Mesodermal cell (in vitro differentiated cells): ENCODE results near the gene KCNH5.

ENCODE experiments used
- H3K27ac ChIP-seq: 2 replicates; pipeline ENCODE4 v1.7.0; 2013; ENCODE audit warnings: mild to moderate bottlenecking, low read depth, low read length, moderate library complexity; ENCODE audit not compliant: severe bottlenecking
- H3K36me3 ChIP-seq: 2 replicates; pipeline ENCODE4 v1.7.1; 2013; ENCODE audit warnings: mild to moderate bottlenecking, low read length, moderate library complexity; ENCODE audit not compliant: control insufficient read depth, insufficient read depth
- H3K4me1 ChIP-seq: one replicate; pipeline ENCODE4 v1.7.1; 2013; ENCODE audit warnings: mild to moderate bottlenecking, low read length; ENCODE audit not compliant: insufficient read depth, control insufficient read depth, poor library complexity, severe bottlenecking
- H3K4me3 ChIP-seq: 2 replicates; pipeline ENCODE4 v1.7.0; 2013; ENCODE audit warnings: low read length, control low read depth, mild to moderate bottlenecking; ENCODE audit not compliant: insufficient read depth, poor library complexity, severe bottlenecking; ENCODE audit errors: extremely low read depth
- H3K9me3 ChIP-seq: 2 replicates; pipeline ENCODE4 v1.7.1; 2013; ENCODE audit warnings: mild to moderate bottlenecking, low read length, moderate library complexity; ENCODE audit not compliant: control insufficient read depth
- WGBS, 2 experiments: methylation state at CpG; one replicate each; pipeline ENCODE4 v1.1.5; 2013; ENCODE audit warnings: missing lambda C conversion rate in 2 of 2; ENCODE audit not compliant: insufficient coverage in 2 of 2; 5-methylcytosine and 5-hydroxymethylcytosine counted together

The KCNH5 gene

DNA sequence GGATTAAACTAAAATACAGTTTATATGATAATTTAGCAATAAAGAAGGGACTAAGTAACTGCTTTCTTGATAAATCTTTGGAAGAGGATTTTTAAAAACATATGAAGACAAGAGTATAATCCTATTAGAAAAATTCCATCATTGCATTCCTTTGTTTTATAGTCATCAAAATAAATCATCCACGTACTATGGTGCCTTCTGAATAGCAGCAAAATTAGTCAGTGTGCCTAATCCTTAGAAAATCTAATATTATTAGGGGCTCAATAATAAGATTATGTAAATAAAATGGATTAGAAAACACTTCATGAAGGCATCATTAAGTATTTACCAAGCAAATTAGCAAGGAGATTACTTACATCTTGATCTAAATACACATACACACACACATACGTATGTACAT is 102.1 kb downstream of the KCNH5 start:
- Histone ChIP-seq H3K4me1 (no peaks in the 10 kb centered on the region), H3K36me3 (no peaks in the 10 kb centered on the region), H3K9me3 (no peaks in the 10 kb centered on the region), H3K4me3 (no peak overlapping the region), H3K27ac (no peak overlapping the region)
- no CpG with 5 or more reads among the region's 2 CpGs for WGBS, 2 experiments

DNA sequence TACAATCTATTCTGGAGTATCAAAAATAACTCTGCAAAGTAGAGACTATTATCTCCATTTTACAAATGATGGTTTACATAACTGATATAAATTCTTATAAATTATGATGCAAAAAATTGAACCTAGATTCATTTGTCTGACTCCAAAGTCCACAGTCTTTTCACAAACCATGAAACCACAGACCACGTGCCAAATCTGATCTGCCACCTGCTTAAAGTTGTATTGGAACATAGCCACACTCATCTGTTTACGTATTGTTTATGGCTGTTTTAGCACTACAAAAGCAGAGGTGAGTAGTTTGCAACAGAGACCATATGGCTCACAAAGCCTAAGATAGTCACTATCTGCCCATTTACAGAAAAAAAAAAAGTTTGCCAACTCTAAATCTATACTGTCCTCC is 105.3 kb downstream of the KCNH5 start:
- no peak overlapping the region for H3K27ac ChIP-seq
- WGBS, 2 experiments = 50% methylated on average over 2 of the region's 2 CpGs

DNA sequence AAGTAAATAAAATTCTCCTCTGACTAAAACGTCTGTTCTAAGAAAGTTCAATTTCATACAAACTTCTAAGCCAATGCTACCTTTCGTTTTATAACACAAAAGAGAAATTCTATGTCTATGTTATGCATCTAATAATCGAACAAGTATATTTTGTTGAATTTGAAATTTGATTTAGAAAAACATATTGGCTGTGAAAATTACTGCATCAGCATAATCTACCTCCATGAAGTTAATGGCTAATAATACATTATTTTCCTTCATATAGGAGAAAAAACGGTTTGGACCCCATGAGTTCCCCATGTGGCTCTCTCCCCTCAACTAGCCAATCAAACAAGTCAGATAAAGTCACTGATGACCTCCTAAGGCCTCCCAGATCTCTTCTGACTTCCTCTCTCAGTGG is 106.5 kb downstream of the KCNH5 start:
- Histone ChIP-seq H3K9me3 (no peaks in the 10 kb centered on the region), H3K27ac (no peak overlapping the region), H3K36me3 (no peaks in the 10 kb centered on the region), H3K4me3 (no peak overlapping the region), H3K4me1 (no peaks in the 10 kb centered on the region)
- 29 to 80% methylated on average over 1 of the region's 4 CpGs for WGBS, 2 experiments

More for the DNA sequence above, 105.3 kb downstream of the KCNH5 start:
- no peaks in the 10 kb centered on the region for H3K9me3 ChIP-seq
- no peaks in the 10 kb centered on the region for H3K36me3 ChIP-seq
- H3K4me3 ChIP-seq = no peak overlapping the region
- H3K4me1 ChIP-seq = no peaks in the 10 kb centered on the region

DNA sequence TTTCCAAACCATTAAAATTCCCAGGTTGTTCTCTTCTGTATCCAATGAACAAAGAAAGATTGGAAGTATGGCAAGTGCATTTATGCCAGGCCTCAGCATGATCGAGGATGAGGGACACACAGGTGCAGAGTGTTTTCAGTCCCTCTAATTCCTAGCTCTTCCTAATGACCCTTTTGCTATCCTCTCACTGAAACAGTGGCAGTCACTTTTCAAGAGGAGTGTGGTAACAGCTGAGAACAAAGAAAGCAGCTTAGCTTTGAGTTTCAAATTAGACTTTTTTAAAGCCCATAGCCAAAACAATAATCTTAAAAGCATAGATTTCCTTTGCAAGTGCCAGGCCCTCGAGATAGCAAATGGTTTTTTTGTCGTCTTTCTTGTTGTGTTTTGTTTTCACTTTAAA is 110.8 kb downstream of the KCNH5 start:
- H3K36me3 ChIP-seq = no peaks in the 10 kb centered on the region
- H3K4me3 ChIP-seq = no peak overlapping the region
- H3K4me1 ChIP-seq = no peaks in the 10 kb centered on the region
- no peak overlapping the region for H3K27ac ChIP-seq
- no peaks in the 10 kb centered on the region for H3K9me3 ChIP-seq
- 83% methylated on average over 1 of the region's 3 CpGs; no CpG with 5 or more reads in 1 of the 2 experiments for WGBS, 2 experiments

DNA sequence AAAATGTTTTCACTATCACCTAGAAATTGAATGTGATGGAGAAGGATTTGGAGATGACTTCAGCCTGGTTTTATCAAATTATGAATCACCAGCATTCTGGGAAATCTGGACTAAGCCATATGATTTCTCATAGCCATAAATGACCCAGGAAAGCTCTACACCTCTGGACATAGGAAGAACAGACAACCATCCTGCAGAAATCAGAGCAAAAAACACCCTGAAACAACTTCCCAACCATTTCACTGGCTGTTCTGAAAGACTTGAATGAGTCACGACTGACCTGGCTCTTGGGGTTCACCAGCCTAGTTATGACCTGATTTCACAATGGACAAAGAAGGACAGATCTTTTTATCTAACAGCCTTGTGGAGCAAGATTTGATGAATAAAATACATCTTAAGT is 123.8 kb downstream of the KCNH5 start:
- Histone ChIP-seq H3K9me3 (no peaks in the 10 kb centered on the region), H3K4me1 (no peaks in the 10 kb centered on the region), H3K4me3 (no peak overlapping the region), H3K27ac (no peak overlapping the region), H3K36me3 (no peaks in the 10 kb centered on the region)
- 80 to 100% methylated on average over 1 of the region's 1 CpG for WGBS, 2 experiments

DNA sequence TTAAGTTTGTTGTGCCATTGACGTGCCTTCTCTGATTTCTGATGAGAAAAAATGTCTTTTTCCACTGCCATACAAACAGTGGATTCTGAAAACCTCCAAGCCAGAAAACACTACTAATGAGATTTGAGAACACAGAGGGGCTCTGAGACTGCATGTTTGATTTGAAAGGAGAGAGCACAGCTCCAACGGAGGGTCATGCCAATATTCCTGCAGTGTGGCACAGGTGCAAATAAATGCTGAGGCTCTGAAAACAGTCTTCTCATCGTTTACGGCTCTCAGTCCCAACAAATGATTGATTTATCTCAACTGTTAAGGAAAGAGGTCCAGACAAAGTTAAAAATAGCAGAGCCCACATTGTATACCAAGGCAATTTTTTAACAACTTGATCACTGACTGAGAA is 128.7 kb downstream of the KCNH5 start:
- Histone ChIP-seq H3K36me3 (no peaks in the 10 kb centered on the region), H3K4me1 (no peaks in the 10 kb centered on the region), H3K4me3 (no peak overlapping the region), H3K9me3 (no peaks in the 10 kb centered on the region), H3K27ac (no peak overlapping the region)
- 79 to 97% methylated on average over 2 to 3 of the region's 4 CpGs for WGBS, 2 experiments

DNA sequence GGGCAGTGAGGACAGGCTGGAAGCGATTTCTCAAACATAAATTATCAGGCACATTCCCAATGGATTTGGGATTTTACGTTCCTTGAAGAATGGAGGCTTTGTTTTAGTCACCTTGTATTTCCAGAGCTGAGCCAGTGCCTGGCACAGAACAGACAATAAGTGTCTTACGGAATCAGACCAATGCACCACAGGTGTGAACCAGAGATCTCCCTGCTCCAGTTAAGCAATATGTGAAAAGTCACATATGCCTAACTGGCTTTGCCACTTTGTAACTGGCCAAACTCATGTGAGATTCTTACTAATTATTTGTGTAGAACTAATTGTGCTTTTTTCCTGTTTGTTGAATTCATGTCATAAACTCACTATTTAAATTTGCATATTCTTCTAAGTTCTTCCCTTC is 130.4 kb downstream of the KCNH5 start:
- no peaks in the 10 kb centered on the region for H3K9me3 ChIP-seq
- H3K27ac ChIP-seq = no peak overlapping the region
- H3K4me1 ChIP-seq = no peaks in the 10 kb centered on the region
- 86 to 91% methylated on average over 1 to 2 of the region's 3 CpGs for WGBS, 2 experiments
- H3K36me3 ChIP-seq = no peaks in the 10 kb centered on the region
- no peak overlapping the region for H3K4me3 ChIP-seq

DNA sequence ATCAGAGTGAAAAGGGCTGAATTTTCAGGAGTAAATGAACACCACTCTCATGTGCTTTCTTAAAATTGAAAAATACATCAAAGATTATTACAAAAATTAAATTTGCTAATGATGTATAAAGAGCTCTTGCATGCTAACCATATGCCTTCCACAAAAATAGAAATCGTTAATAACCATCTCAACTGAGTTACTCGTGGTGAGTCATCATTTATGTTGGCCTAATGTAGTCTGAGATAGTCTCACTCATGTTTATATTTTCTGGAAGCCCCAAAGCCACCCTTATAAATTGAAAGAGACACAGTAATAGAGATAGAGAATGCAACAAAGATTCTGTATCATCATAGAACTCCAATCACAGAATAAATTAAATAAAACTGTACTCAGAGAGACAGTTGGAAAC is 131.2 kb downstream of the KCNH5 start:
- H3K27ac ChIP-seq = no peak overlapping the region
- H3K36me3 ChIP-seq = no peaks in the 10 kb centered on the region
- H3K9me3 ChIP-seq = no peaks in the 10 kb centered on the region
- no CpG with 5 or more reads among the region's 2 CpGs for WGBS, 2 experiments
- H3K4me3 ChIP-seq = no peak overlapping the region
- no peaks in the 10 kb centered on the region for H3K4me1 ChIP-seq

DNA sequence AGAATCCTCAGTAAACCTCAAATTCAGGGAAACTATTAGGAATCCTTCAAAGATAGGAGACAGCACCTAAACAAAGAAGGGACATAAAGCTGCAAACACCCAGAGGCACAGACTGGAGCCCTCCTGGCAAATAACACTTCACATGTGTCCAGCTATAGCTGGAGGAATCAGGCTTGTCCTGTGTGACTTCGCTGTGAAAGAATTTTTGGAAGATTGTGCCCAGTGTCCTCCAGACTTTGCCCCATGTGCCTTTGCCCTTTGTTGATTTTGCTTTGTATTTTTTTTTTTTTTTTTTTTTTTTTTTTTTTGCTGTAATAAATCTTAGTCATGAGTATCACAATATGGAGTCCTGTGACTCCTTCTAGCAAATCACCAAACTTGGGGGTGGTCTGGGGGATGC is 136.8 kb downstream of the KCNH5 start:
- Histone ChIP-seq H3K36me3 (no peaks in the 10 kb centered on the region), H3K9me3 (no peaks in the 10 kb centered on the region), H3K4me1 (no peaks in the 10 kb centered on the region), H3K27ac (no peak overlapping the region), H3K4me3 (no peak overlapping the region)
- no CpG with 5 or more reads among the region's 1 CpG for WGBS, 2 experiments

DNA sequence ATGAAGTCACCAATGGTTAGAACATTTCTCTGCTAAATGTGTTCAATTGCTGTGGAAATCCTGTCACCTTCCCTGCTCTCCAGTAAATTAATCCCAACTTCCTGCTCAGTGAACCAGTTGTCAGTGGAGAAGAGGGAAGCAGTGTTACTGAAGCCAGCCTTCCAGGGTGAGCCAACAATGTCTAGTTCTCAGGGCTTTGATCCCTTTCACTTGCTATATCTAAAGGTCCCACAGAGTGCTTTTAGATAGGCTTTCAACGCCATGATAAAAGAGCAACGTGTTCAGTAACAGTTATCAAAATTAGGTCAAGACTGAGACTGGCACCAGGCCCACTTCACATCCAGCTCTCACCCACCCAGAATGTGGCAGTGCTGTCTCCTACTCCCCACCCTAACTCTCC is 139.7 kb downstream of the KCNH5 start:
- Histone ChIP-seq H3K36me3 (no peaks in the 10 kb centered on the region), H3K9me3 (no peaks in the 10 kb centered on the region), H3K27ac (no peak overlapping the region), H3K4me3 (no peak overlapping the region), H3K4me1 (no peaks in the 10 kb centered on the region)
- 76 to 94% methylated on average over 2 of the region's 2 CpGs for WGBS, 2 experiments

DNA sequence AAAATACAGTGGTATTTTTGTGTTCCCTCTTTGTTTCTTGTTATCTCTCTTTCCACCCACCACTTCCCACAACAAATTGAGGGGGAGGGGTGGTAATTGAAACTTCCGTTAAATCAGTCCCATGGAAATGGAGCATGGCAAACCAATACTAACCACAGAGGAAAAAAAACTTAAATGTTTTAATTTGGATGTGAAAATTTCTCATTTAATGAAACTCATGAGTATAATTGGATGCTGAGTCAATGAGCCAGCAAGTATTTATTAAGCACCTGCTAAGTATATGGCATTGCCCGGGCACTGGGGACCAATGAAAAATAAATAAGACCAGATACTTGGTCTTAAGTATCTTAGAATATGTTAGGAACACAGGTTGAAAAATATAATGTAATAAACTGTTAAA is 147.5 kb downstream of the KCNH5 start:
- no peak overlapping the region for H3K27ac ChIP-seq
- H3K36me3 ChIP-seq = no peaks in the 10 kb centered on the region
- H3K4me1 ChIP-seq = no peaks in the 10 kb centered on the region
- H3K4me3 ChIP-seq = no peak overlapping the region
- WGBS, 2 experiments = 100% methylated on average over 1 of the region's 2 CpGs; no CpG with 5 or more reads in 1 of the 2 experiments
- no peaks in the 10 kb centered on the region for H3K9me3 ChIP-seq
